ENCODE results near the gene CMKLR1. TPM values are rescaled to one million over a fixed set of nuclear protein-coding genes. Genes with fewer than 3 reads are reported as not detected.

The CMKLR1 gene
- polyA plus RNA-seq, 1 experiment: 0.10 TPM

DNA sequence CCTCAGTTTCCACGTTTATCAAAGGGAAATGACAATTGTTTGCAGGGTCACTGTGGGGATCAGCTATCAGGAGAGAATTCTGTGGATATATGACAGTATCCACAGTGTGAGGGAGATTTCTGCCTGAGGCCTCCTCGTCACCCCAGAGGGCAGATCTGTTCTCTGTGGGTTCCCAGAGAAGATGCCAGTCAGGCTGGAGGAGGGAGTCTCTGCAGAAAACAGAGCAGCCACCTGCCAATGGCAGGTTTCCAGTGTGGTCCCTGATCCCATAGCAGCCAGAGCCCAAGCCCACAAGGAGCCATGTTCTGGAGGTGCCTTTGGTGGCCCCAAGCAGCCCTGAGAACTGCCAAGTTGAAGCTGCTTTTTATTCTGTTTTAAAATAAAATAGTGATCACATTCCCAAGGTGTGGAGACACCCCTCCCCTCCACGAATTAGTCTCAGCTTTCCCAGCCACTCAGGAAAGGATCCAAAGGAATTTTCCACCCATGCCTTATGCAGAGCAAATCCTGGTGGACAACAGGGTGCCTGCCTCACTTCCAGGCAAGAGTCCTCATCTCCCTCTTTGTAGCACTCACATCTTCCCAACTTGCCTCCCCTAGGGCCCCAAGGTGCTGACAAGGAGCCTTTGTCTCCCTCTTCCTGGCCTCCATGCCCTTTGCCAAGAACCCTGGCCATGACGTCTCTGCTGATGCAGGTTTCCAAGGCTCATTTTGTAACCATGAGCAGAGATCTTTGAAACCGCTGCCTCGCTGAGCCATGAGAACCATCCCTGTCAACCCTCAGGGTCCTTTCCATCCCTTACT lies 20.4 kb downstream of the CMKLR1 start:
- no peak for DNase-seq (ENCODE audit: low read depth)
- CTCF ChIA-PET: no interaction called here
- H3K4me3 ChIP-seq (ENCODE audit: low read depth, low read length): no peak overlapping the region
- TF ChIP-seq, protein P1, sequence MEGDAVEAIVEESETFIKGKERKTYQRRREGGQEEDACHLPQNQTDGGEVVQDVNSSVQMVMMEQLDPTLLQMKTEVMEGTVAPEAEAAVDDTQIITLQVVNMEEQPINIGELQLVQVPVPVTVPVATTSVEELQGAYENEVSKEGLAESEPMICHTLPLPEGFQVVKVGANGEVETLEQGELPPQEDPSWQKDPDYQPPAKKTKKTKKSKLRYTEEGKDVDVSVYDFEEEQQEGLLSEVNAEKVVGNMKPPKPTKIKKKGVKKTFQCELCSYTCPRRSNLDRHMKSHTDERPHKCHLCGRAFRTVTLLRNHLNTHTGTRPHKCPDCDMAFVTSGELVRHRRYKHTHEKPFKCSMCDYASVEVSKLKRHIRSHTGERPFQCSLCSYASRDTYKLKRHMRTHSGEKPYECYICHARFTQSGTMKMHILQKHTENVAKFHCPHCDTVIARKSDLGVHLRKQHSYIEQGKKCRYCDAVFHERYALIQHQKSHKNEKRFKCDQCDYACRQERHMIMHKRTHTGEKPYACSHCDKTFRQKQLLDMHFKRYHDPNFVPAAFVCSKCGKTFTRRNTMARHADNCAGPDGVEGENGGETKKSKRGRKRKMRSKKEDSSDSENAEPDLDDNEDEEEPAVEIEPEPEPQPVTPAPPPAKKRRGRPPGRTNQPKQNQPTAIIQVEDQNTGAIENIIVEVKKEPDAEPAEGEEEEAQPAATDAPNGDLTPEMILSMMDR (IDR thresholded peaks at IDR 0.05; ENCODE audit: insufficient read depth, low read depth, low read length): no peak
- no peaks in the 10 kb centered on the region for H3K27me3 ChIP-seq (ENCODE audit: control insufficient read depth, insufficient read depth, low read length)
- H3K36me3 ChIP-seq (ENCODE audit: control insufficient read depth, insufficient read depth, low read length): no peaks in the 10 kb centered on the region
- POLR2A ChIA-PET: no interaction called here

- Histone ChIP-seq H3K36me3 (ENCODE audit: control insufficient read depth, insufficient read depth, low read length) (no peaks in the 10 kb centered on the region), H3K4me3 (ENCODE audit: low read depth, low read length) (no peak overlapping the region), H3K27me3 (ENCODE audit: control insufficient read depth, insufficient read depth, low read length) (no peaks in the 10 kb centered on the region)
- ChIA-PET CTCF (no interaction called here), POLR2A (no interaction called here)
- TF ChIP-seq, protein P1 (IDR thresholded peaks at IDR 0.05; ENCODE audit: insufficient read depth, low read depth, low read length): no peak
- no peak for DNase-seq (ENCODE audit: low read depth)
Observed at GRCh38 chr12:108317308-108318234, 21.5 kb downstream of the CMKLR1 start.

DNA sequence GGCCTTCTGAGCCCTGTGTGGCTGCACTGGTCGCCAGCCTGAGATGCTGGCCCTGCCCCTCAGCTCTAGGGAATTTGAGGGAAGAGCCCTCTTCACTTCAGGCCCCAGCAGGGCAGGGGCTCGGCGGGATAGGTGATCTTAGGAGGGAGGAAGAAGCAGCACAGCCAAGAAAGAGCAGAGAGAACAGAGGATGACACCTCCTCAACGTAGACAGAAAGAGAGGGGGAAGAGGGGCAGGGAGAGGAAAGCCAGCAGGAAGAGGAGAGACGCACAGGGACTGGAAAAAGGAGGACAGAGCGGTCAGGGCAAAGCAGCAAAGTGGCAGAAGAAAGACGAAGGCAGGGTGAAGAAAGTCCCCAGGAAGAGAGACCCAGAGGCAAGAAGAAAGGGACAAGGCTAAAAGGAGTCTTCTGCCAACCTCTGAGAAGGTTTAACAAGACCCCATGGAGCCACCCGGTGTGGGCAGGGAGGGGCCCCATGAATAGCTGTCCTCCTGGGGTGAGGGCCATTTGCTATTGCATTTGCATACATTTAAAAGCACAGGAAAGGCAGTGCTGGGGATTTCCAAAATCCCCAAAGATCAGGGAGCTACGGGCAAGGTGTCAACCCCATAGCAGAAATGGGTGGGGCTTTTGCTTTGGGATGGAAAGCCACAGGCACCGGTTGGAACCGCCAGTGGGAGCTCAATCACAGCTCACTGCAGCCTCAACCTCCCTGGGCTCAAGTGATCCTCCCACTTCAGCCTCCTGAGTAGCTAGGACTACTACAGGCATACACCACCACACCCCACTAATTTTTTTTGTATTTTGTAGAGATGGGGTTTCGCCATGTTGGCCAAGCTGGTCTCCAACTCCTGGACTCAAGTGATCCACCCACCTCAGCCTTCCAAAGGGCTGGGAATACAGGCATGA lies 22.7 kb downstream of the CMKLR1 start:
- no peak for DNase-seq (ENCODE audit: low read depth)
- no peaks in the 10 kb centered on the region for H3K27me3 ChIP-seq (ENCODE audit: control insufficient read depth, insufficient read depth, low read length)
- H3K36me3 ChIP-seq (ENCODE audit: control insufficient read depth, insufficient read depth, low read length): no peaks in the 10 kb centered on the region
- POLR2A ChIA-PET: no interaction called here
- CTCF ChIA-PET: no interaction called here
- H3K4me3 ChIP-seq (ENCODE audit: low read depth, low read length): no peak overlapping the region
- TF ChIP-seq, protein P1 (IDR thresholded peaks at IDR 0.05; ENCODE audit: insufficient read depth, low read depth, low read length): no peak

DNA sequence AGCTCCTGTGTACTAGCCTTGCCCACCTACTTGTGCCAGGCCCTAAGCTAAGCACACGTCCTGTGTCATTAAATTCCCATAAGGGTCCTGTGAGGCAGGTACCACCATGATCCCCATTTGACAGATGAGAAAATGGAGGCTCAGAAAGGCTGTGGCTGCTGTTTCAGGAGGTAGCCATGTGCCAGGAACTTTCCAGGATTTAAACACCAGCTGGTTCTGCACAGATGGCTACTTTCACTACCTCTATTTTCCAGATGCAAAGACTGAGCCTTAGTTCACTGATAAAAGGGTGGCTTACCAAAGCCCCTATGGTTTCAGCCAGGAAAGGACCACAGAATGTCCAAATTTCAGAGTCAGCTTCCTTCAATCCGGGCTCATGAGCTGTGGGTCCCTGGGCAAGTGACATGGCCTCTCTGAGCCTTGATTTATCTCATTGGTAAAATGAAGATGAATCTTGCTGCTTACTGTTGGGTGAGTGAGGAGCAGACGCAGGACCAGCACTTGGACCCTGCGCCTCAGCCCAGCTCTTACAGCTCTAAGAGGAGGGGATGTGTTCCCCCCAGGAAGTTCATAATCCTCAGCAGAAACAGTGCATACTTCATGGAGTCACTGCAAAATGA lies 23.5 kb downstream of the CMKLR1 start:
- CTCF ChIA-PET: no interaction called here
- DNase-seq (ENCODE audit: low read depth): no peak
- Histone ChIP-seq H3K4me3 (ENCODE audit: low read depth, low read length) (no peak overlapping the region), H3K36me3 (ENCODE audit: control insufficient read depth, insufficient read depth, low read length) (no peaks in the 10 kb centered on the region), H3K27me3 (ENCODE audit: control insufficient read depth, insufficient read depth, low read length) (no peaks in the 10 kb centered on the region)
- POLR2A ChIA-PET: interaction anchor here (0.6 kb wide), 1 partner anchor 338 kb away, joined by 6 read pairs; no protein-coding TSS in a partner anchor
- TF ChIP-seq, protein P1 (IDR thresholded peaks at IDR 0.05; ENCODE audit: insufficient read depth, low read depth, low read length): no peak
